ENCODE results near the gene SMCO2.
"Not testable (repeated sequence)": the region's sequence is repeated elsewhere in the genome, so short reads cannot be mapped to it uniquely, and the experiment has no call there.

SMCO2 gene

GRCh38 chr12:27530157-27530922 is 83.8 kb downstream of the SMCO2 start:
- no peak for DNase-seq

GRCh38 chr12:27531896-27532295 is 85.4 kb downstream of the SMCO2 start:
- DNase-seq, result no peak

GRCh38 chr12:27534060-27534764 is 87.7 kb downstream of the SMCO2 start:
- DNase-seq, result no peak

- DNase-seq, result no peak
Observed at GRCh38 chr12:27534765-27535161, 88.2 kb downstream of the SMCO2 start.

GRCh38 chr12:27535318-27535717 is 88.8 kb downstream of the SMCO2 start:
- no peak for DNase-seq

GRCh38 chr12:27537855-27538675 is 91.5 kb downstream of the SMCO2 start:
- DNase-seq, result no peak

- DNase-seq, result no peak
Observed at GRCh38 chr12:27539191-27539631, 92.7 kb downstream of the SMCO2 start.

- no peak for DNase-seq
Observed at GRCh38 chr12:27541031-27541719, 94.6 kb downstream of the SMCO2 start.

GRCh38 chr12:27542628-27543027 is 96.1 kb downstream of the SMCO2 start:
- no peak for DNase-seq

GRCh38 chr12:27544858-27545257 is 98.3 kb downstream of the SMCO2 start:
- not testable (repeated sequence) for DNase-seq

GRCh38 chr12:27545665-27546064 is 99.1 kb downstream of the SMCO2 start:
- DNase-seq, result no peak

- no peak for DNase-seq
Observed at GRCh38 chr12:27547592-27547991, 101.1 kb downstream of the SMCO2 start.

GRCh38 chr12:27548301-27549199 is 102.0 kb downstream of the SMCO2 start:
- DNase-seq, result no peak

GRCh38 chr12:27549236-27549800 is 102.8 kb downstream of the SMCO2 start:
- DNase-seq, result peak; percentile 16 to 49

- peak; percentile 84 to 88 for DNase-seq
Observed at GRCh38 chr12:27549801-27550652, 103.5 kb downstream of the SMCO2 start.

GRCh38 chr12:27550653-27550975 is 104.1 kb downstream of the SMCO2 start:
- no peak for DNase-seq

- DNase-seq, result no peak
Observed at GRCh38 chr12:27551172-27551840, 104.8 kb downstream of the SMCO2 start.

Measured in AML-193 (cell line).